Keratinocyte (primary cell): ENCODE measurements around the gene LRRC4C.

Experiments
- CTCF ChIP-seq, 3 experiments: IDR thresholded peaks in 1 of 3; conservative IDR thresholded peaks in 1 of 3; optimal IDR thresholded peaks in 1 of 3; 2 replicates in 2 of 3; 3 replicates in 1 of 3; pipeline versions ENCODE3 to v1.5.1; 2011; ENCODE audit warnings: low read length in 3 of 3, mild to moderate bottlenecking in 3 of 3, moderate library complexity in 2 of 3, control low read depth in 1 of 3, inconsistent platforms in 1 of 3; ENCODE audit not compliant: insufficient read depth in 2 of 3; ENCODE audit errors: extremely low read depth in 1 of 3
- EZH2 ChIP-seq: IDR thresholded peaks from one replicate; pipeline ENCODE4 v1.6.1; 2012; ENCODE audit warnings: inconsistent platforms, mild to moderate bottlenecking, low read length, moderate library complexity

DNA sequence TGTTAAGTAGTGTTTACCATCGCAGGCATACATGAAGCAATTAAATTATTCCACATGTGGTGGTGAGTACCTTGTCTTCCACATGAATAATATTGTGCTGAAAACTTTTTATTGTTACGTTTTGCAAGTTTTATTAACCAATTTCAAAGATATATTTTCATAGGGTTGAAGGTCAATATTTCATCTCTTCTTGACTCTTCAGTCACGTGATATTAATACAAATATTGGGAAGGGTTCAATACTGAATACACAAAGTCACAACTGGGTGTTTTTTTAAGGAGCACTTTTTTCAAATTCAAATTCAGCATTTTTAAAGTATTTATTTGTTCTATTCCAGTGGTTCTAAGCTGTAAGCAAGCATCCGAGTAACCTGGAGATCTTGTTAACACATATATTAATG, 348.9 kb downstream of the LRRC4C start:
- TF ChIP-seq CTCF (optimal IDR thresholded peaks at IDR 0.05 in 1 of 3, IDR thresholded peaks at IDR 0.05 in 1 of 3, conservative IDR thresholded peaks at IDR 0.05 in 1 of 3; ENCODE audit: extremely low read depth in 1 of 3, insufficient read depth in 2 of 3, low read length in 3 of 3) (no peak), EZH2 (no peak)
